ENCODE measurements around the gene COL19A1.

Gene COL19A1

DNA sequence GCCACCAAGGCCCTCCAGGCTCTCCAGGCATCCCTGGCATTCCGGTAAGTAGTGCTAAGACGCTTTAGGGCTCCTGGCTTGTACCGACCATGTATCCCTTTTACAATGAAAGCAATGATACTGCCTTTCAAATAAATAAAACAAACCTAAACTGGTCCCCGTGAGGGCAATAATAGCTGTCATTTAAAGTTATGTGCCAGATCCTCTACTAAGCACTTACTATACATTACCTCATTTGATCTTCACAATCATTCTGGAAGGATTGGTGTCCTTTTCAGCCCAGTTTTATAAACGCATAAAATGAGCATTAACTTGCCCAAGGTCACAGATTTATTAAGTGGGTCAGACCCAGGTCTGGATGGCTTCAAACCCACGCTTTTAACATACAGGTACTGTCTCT, 321.8 kb downstream of the COL19A1 start:
- no peaks in the 10 kb centered on the region for H3K9me3 ChIP-seq (ENCODE audit: insufficient read depth, low read depth, low read length)

DNA sequence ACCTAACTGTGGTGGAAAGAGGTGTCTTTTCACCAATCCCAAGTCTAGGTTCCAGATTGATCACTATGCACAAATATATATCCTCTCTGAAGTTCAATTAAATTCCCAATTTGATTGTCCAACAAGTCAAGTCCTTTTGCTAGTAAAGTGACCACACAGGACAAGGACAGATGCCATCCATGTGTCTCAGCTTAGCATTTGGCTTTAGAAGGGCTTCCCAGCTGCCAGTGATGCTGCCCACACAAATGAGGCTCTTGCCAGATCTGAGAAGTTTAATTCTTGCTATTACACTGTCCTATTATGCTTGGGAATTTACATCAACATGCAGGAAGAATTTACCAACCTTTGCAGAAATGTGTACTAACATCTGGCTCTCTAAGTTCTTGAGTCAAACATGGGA, 328.1 kb downstream of the COL19A1 start:
- H2AFZ ChIP-seq (ENCODE audit: low read length), result no peak overlapping the region
- H3K9me3 ChIP-seq (ENCODE audit: insufficient read depth, low read depth, low read length), result no peaks in the 10 kb centered on the region
- no peaks in the 10 kb centered on the region for H3F3A ChIP-seq (ENCODE audit: low read depth)
- H3K79me2 ChIP-seq (ENCODE audit: insufficient read depth, low read length), result no peaks in the 10 kb centered on the region
- H3K36me3 ChIP-seq (ENCODE audit: insufficient read depth, low read length), result no peaks in the 10 kb centered on the region
- no peaks in the 10 kb centered on the region for H3K4me1 ChIP-seq (ENCODE audit: insufficient read depth, low read length, poor library complexity, severe bottlenecking)
- no peak overlapping the region for H3K9ac ChIP-seq (ENCODE audit: low read depth, low read length, poor library complexity, severe bottlenecking)
- H3K4me2 ChIP-seq (ENCODE audit: low read depth, low read length, poor library complexity, severe bottlenecking), result no peak overlapping the region
- H3K9me2 ChIP-seq (replicated peaks; ENCODE audit: low read depth, low read length), result no peaks in the 10 kb centered on the region
- H3K27me3 ChIP-seq (ENCODE audit: insufficient read depth, low read length, poor library complexity, severe bottlenecking), result no peaks in the 10 kb centered on the region
- TF ChIP-seq, protein P1, sequence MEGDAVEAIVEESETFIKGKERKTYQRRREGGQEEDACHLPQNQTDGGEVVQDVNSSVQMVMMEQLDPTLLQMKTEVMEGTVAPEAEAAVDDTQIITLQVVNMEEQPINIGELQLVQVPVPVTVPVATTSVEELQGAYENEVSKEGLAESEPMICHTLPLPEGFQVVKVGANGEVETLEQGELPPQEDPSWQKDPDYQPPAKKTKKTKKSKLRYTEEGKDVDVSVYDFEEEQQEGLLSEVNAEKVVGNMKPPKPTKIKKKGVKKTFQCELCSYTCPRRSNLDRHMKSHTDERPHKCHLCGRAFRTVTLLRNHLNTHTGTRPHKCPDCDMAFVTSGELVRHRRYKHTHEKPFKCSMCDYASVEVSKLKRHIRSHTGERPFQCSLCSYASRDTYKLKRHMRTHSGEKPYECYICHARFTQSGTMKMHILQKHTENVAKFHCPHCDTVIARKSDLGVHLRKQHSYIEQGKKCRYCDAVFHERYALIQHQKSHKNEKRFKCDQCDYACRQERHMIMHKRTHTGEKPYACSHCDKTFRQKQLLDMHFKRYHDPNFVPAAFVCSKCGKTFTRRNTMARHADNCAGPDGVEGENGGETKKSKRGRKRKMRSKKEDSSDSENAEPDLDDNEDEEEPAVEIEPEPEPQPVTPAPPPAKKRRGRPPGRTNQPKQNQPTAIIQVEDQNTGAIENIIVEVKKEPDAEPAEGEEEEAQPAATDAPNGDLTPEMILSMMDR (conservative IDR thresholded peaks at IDR 0.05; ENCODE audit: low read length), result no peak
- TF ChIP-seq EZH2phosphoT487 (IDR thresholded peaks at IDR 0.05; ENCODE audit: borderline replicate concordance), result no peak
- no peak overlapping the region for H3K4me3 ChIP-seq (ENCODE audit: low read length, poor library complexity, severe bottlenecking)
- H4K20me1 ChIP-seq (ENCODE audit: insufficient read depth, low read length, poor library complexity, severe bottlenecking), result no peaks in the 10 kb centered on the region

More for the DNA sequence above, 321.8 kb downstream of the COL19A1 start:
- Histone ChIP-seq H3K9me2 (replicated peaks; ENCODE audit: low read depth, low read length) (no peaks in the 10 kb centered on the region), H3K36me3 (ENCODE audit: insufficient read depth, low read length) (no peaks in the 10 kb centered on the region), H3K4me2 (ENCODE audit: low read depth, low read length, poor library complexity, severe bottlenecking) (no peak overlapping the region), H3K79me2 (ENCODE audit: insufficient read depth, low read length) (no peaks in the 10 kb centered on the region), H2AFZ (ENCODE audit: low read length) (no peak overlapping the region), H3K9ac (ENCODE audit: low read depth, low read length, poor library complexity, severe bottlenecking) (no peak overlapping the region), H3K4me3 (ENCODE audit: low read length, poor library complexity, severe bottlenecking) (no peak overlapping the region), H3K27me3 (ENCODE audit: insufficient read depth, low read length, poor library complexity, severe bottlenecking) (no peaks in the 10 kb centered on the region), H3K4me1 (ENCODE audit: insufficient read depth, low read length, poor library complexity, severe bottlenecking) (no peaks in the 10 kb centered on the region), H3F3A (ENCODE audit: low read depth) (no peaks in the 10 kb centered on the region), H4K20me1 (ENCODE audit: insufficient read depth, low read length, poor library complexity, severe bottlenecking) (no peaks in the 10 kb centered on the region)
- no peak for TF ChIP-seq EZH2phosphoT487 (IDR thresholded peaks at IDR 0.05; ENCODE audit: borderline replicate concordance)
- TF ChIP-seq, protein P1 (conservative IDR thresholded peaks at IDR 0.05; ENCODE audit: low read length), result no peak

DNA sequence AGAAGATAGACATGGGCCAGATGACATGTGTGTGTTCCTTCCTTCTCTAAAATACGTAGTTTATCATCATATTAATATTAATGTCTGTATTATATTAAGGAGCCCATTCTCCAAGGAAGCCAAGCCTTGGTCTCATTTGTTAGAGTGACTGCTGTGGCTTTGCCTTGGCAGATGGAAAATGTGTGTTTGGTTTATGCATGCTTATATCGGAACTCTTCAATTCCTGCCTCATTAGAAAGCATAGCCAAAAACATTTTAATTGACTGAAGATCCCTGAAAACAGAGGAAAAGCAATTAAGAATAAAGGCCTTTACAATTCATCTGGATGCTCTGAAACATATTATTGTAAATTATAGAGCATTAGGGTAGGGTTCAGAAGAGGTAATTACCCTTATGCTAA, 330.2 kb downstream of the COL19A1 start:
- no peaks in the 10 kb centered on the region for H3F3A ChIP-seq (ENCODE audit: low read depth)
- H4K20me1 ChIP-seq (ENCODE audit: insufficient read depth, low read length, poor library complexity, severe bottlenecking), result no peaks in the 10 kb centered on the region
- no peak overlapping the region for H3K9ac ChIP-seq (ENCODE audit: low read depth, low read length, poor library complexity, severe bottlenecking)
- no peaks in the 10 kb centered on the region for H3K9me2 ChIP-seq (replicated peaks; ENCODE audit: low read depth, low read length)
- no peaks in the 10 kb centered on the region for H3K9me3 ChIP-seq (ENCODE audit: insufficient read depth, low read depth, low read length)
- H3K79me2 ChIP-seq (ENCODE audit: insufficient read depth, low read length), result no peaks in the 10 kb centered on the region
- H2AFZ ChIP-seq (ENCODE audit: low read length), result no peak overlapping the region
- no peaks in the 10 kb centered on the region for H3K36me3 ChIP-seq (ENCODE audit: insufficient read depth, low read length)
- TF ChIP-seq, protein P1 (conservative IDR thresholded peaks at IDR 0.05; ENCODE audit: low read length), result no peak
- TF ChIP-seq EZH2phosphoT487 (IDR thresholded peaks at IDR 0.05; ENCODE audit: borderline replicate concordance), result no peak
- H3K4me2 ChIP-seq (ENCODE audit: low read depth, low read length, poor library complexity, severe bottlenecking), result no peak overlapping the region
- no peaks in the 10 kb centered on the region for H3K27me3 ChIP-seq (ENCODE audit: insufficient read depth, low read length, poor library complexity, severe bottlenecking)
- no peaks in the 10 kb centered on the region for H3K4me1 ChIP-seq (ENCODE audit: insufficient read depth, low read length, poor library complexity, severe bottlenecking)
- H3K4me3 ChIP-seq (ENCODE audit: low read length, poor library complexity, severe bottlenecking), result no peak overlapping the region

Data from Loucy (cell line).